Stomach (tissue), 9 donors: ENCODE measurements around the gene GPR176. TPM values are rescaled to one million over a fixed set of nuclear protein-coding genes. Genes with fewer than 3 reads are reported as not detected.

Experiments used
- DNase-seq, 2 donors: peaks; one replicate each; pipeline versions ENCODE4 v3.0.0 to v3.0.0-alpha.2; 2013 to 2019
- H3K27ac ChIP-seq, 5 donors: fragments of 200-600 bp in 4 of 5; sonication (generic) in 4 of 5; one replicate each; pipeline ENCODE4 v1.5.1; 2013 to 2019; ENCODE audit warnings: mild to moderate bottlenecking in 1 of 5, moderate library complexity in 1 of 5
- H3K27me3 ChIP-seq, 3 donors: fragments of 200-600 bp; sonication (generic); one replicate each; pipeline ENCODE4 v1.5.1; 2017 to 2019; ENCODE audit warnings: mixed run types in 1 of 3
- H3K36me3 ChIP-seq, 4 donors: fragments of 200-600 bp; sonication (generic); 1 replicate in 3 of 4; 2 replicates in 1 of 4; pipeline ENCODE4 v1.5.1; 2016 to 2019
- H3K4me1 ChIP-seq, 4 donors: fragments of 200-600 bp; sonication (generic); one replicate each; pipeline ENCODE4 v1.5.1; 2016 to 2019
- H3K4me3 ChIP-seq, 4 donors: fragments of 200-600 bp; sonication (generic) in 3 of 4; one replicate each; pipeline ENCODE4 v1.5.1; 2016 to 2019; ENCODE audit warnings: mild to moderate bottlenecking in 1 of 4
- H3K9me3 ChIP-seq, 4 donors: fragments of 200-600 bp; sonication (generic); one replicate each; pipeline ENCODE4 v1.5.1; 2016 to 2019
- EP300 ChIP-seq: sonication (generic); formaldehyde crosslinking; IDR thresholded peaks from one replicate; pipeline ENCODE4 v1.6.1; 2017; ENCODE audit warnings: antibody characterized with exemption
- POLR2A ChIP-seq, 4 donors: fragments of 450-650 bp; IDR thresholded peaks; one replicate each; pipeline ENCODE4 v1.6.1; 2016; ENCODE audit warnings: antibody characterized with exemption in 4 of 4, control low read depth in 2 of 4, mild to moderate bottlenecking in 1 of 4, moderate library complexity in 1 of 4
- POLR2AphosphoS5 ChIP-seq, 3 donors: sonication (generic); formaldehyde crosslinking; IDR thresholded peaks; one replicate each; pipeline ENCODE4 v1.6.1; 2016; ENCODE audit warnings: antibody characterized with exemption in 3 of 3
- WGBS, 5 donors: extraction: QIAGEN DNeasy Blood & Tissue Kit in 3 of 5; methylation state at CpG; one replicate each; pipeline versions ENCODE4 v1.1.5 to v1.1.7; 2013 to 2018; 5-methylcytosine and 5-hydroxymethylcytosine counted together
- intact Hi-C: fragments of 100-400 bp; cut with DNase I; formaldehyde crosslinking; loops from one replicate; pipeline ENCODE4 v1.15.1; 2023; ENCODE audit warnings: low total_unique reads
- polyA plus RNA-seq, 3 donors: library from polyadenylated mRNA; stranded (reverse); fragments of 200-250 nt; gene quantifications; one replicate each; pipeline ENCODE4 v1.2.3, GENCODE V29; 2013
- total RNA-seq, 5 donors: library from RNA; depleted of rRNA; stranded (reverse); fragments of >200 nt; gene quantifications; one replicate each; pipeline versions ENCODE4 v1.1.0 to v1.2.3, GENCODE V29; 2014 to 2016
- TF ChIP-seq, protein P1 (sequence below), 7 experiments: fragments of 450-650 bp in 4 of 7; fragments of 200-600 bp in 3 of 7; sonication (generic) in 3 of 7; IDR thresholded peaks; one replicate each; pipeline ENCODE4 v1.5.1; 2016 to 2019; ENCODE audit warnings: antibody characterized with exemption in 7 of 7, control low read depth in 2 of 7, mild to moderate bottlenecking in 1 of 7
- donor health status: healthy with polysubstance abuse.
- donor health status: Bipolar disorder and iron deficiency.
- donor health status: healthy.

Gene GPR176
- total and polyA plus RNA-seq, 8 donors, result 0.29 to 10.1 (median 1.3) TPM; not detected in 1

DNA sequence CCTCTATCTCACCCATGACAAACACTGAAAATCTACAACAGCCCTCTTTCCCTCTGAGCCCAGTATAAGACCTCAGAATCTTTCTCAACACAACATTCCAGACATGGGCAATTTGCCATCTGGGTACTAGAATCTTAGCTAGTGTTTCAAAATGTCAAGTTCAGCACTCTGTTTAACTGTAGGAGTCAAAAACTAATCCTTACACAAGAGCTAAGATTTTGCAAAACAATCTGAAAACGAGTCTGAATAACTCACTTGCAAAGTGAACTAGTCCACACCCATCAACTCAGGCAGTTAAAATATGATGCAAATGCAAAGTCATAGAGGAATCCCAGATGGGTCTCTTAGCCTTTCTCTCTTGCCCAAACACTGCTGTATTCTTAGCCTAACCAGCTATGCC lies 67.8 kb downstream of the GPR176 start:
- H3K4me3 ChIP-seq, result no peak overlapping the region
- intact Hi-C loops, result no loop called here
- H3K27ac ChIP-seq, result peak overlapping the region in 2 of 5 donors; percentile 40 to 49
- H3K36me3 ChIP-seq, result no peaks in the 10 kb centered on the region
- no peaks in the 10 kb centered on the region for H3K27me3 ChIP-seq
- H3K4me1 ChIP-seq, result peaks cover 0 to 4% (median 0%) of the 10 kb centered on the region in 4 donors
- no peaks in the 10 kb centered on the region for H3K9me3 ChIP-seq
- 13 to 49% (median 29%) methylated on average over 1 of the region's 1 CpG for WGBS, 5 donors
- TF ChIP-seq POLR2A (IDR thresholded peaks at IDR 0.05) (no peak), EP300 (no peak), POLR2AphosphoS5 (IDR thresholded peaks at IDR 0.05) (no peak)
- TF ChIP-seq, protein P1, sequence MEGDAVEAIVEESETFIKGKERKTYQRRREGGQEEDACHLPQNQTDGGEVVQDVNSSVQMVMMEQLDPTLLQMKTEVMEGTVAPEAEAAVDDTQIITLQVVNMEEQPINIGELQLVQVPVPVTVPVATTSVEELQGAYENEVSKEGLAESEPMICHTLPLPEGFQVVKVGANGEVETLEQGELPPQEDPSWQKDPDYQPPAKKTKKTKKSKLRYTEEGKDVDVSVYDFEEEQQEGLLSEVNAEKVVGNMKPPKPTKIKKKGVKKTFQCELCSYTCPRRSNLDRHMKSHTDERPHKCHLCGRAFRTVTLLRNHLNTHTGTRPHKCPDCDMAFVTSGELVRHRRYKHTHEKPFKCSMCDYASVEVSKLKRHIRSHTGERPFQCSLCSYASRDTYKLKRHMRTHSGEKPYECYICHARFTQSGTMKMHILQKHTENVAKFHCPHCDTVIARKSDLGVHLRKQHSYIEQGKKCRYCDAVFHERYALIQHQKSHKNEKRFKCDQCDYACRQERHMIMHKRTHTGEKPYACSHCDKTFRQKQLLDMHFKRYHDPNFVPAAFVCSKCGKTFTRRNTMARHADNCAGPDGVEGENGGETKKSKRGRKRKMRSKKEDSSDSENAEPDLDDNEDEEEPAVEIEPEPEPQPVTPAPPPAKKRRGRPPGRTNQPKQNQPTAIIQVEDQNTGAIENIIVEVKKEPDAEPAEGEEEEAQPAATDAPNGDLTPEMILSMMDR (IDR thresholded peaks at IDR 0.05), result no peak
- DNase-seq, result peak in 1 of 2 donors; percentile 20

DNA sequence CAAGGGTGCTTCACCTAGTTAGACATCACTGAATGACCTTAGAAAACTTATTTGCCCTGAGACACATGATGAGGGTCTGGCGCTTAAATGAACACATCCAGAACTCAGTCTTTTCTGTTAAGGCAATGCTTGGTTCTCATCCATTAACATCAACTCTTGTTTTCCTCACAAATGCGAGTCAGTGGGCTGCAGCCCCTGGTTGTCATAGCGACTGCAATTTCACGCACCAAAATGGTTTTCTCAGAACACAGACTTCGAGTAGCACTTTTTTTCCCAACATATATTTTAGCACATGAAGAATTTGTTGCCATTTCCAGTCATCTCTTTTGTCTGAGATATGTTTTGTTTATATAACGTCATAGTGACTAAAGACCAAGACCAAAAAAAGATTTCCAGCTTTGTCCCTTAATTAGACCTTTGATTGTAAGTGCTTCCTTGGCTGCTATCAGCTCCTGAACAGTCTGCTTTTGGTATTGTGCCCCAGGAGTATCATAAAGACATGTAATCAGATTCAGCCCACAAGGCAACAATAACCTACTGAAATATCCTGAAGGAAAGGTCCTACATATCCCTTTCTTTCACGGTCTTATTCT lies 68.5 kb downstream of the GPR176 start:
- peak overlapping the region in 3 of 5 donors; percentile 13 to 49 (median 40) for H3K27ac ChIP-seq
- no peak overlapping the region for H3K4me3 ChIP-seq
- no peaks in the 10 kb centered on the region for H3K9me3 ChIP-seq
- H3K36me3 ChIP-seq, result no peaks in the 10 kb centered on the region
- TF ChIP-seq, protein P1 (IDR thresholded peaks at IDR 0.05), result no peak
- no peak for TF ChIP-seq POLR2AphosphoS5 (IDR thresholded peaks at IDR 0.05)
- TF ChIP-seq POLR2A (IDR thresholded peaks at IDR 0.05), result no peak
- TF ChIP-seq EP300, result no peak
- H3K4me1 ChIP-seq, result peaks cover 0 to 4% (median 0%) of the 10 kb centered on the region in 4 donors
- peak in 1 of 2 donors; percentile 31 for DNase-seq
- intact Hi-C loops, result no loop called here
- H3K27me3 ChIP-seq, result no peaks in the 10 kb centered on the region
- WGBS, 5 donors, result 39 to 41% (median 41%) methylated on average over 7 of the region's 7 CpGs

DNA sequence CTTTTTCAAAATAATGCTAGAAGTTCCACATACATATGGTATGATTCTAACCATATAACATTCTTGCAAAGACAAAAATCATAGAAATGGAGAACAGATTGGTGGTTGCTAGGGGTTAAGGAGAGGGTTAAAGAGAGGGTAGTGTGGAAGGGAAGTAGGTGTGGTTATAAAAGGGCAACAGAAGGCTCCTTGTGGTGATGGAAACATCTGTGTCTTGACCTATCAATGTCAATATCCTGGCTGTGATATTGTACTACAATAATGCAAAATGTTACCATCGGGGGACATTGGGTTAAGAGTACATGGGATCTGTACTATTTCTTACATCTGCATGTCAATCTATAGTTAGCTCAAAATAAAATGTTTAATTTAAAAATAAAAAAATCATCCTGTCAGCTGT lies 69.6 kb downstream of the GPR176 start:
- Histone ChIP-seq H3K4me3 (no peak overlapping the region), H3K4me1 (peaks cover 0 to 4% (median 0%) of the 10 kb centered on the region in 4 donors), H3K9me3 (no peaks in the 10 kb centered on the region), H3K27ac (no peak overlapping the region), H3K36me3 (no peaks in the 10 kb centered on the region), H3K27me3 (no peaks in the 10 kb centered on the region)
- DNase-seq, result no peak
- intact Hi-C loops, result no loop called here
- 80 to 93% (median 86%) methylated on average over 1 of the region's 1 CpG for WGBS, 5 donors
- TF ChIP-seq POLR2AphosphoS5 (IDR thresholded peaks at IDR 0.05) (no peak), EP300 (no peak), POLR2A (IDR thresholded peaks at IDR 0.05) (no peak)
- TF ChIP-seq, protein P1 (IDR thresholded peaks at IDR 0.05), result no peak

DNA sequence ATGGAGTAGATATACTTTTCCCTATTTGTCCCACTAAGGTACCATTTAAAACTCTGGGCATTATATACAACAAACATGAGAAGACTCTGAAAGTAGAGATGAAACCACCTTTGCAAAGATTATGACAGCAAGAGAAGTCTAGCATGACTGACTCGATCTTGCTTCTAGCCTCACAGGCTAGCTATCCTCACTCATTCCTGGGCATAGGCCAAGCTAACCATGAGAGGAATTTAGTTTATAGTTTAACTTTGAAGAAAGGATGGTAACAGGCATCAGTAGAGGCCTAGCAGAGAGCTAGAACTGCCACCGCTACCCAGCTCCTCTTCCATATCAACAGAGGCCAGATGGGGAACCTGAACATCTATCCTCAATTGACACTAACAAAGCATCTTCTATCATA lies 74.0 kb downstream of the GPR176 start:
- intact Hi-C loops, result no loop called here
- H3K9me3 ChIP-seq, result no peaks in the 10 kb centered on the region
- DNase-seq, result no peak

More for the DNA sequence above, 74.0 kb downstream of the GPR176 start:
- H3K4me3 ChIP-seq, result no peak overlapping the region
- 86 to 90% (median 87%) methylated on average over 2 of the region's 2 CpGs for WGBS, 5 donors
- no peaks in the 10 kb centered on the region for H3K36me3 ChIP-seq
- TF ChIP-seq, protein P1 (IDR thresholded peaks at IDR 0.05), result no peak
- TF ChIP-seq POLR2A (IDR thresholded peaks at IDR 0.05) (no peak), EP300 (no peak), POLR2AphosphoS5 (IDR thresholded peaks at IDR 0.05) (no peak)
- H3K27me3 ChIP-seq, result no peaks in the 10 kb centered on the region
- no peaks in the 10 kb centered on the region for H3K4me1 ChIP-seq
- no peak overlapping the region for H3K27ac ChIP-seq
